GM12874 (cell line): Measurements from ENCODE around the gene GPATCH3.

Experiments used
- CTCF ChIP-seq: IDR thresholded peaks from 2 replicates; pipeline ENCODE4 v1.5.1; 2011; ENCODE audit warnings: low read depth, mild to moderate bottlenecking, control low read depth, low read length, moderate library complexity; ENCODE audit not compliant: insufficient read depth

Gene GPATCH3

GRCh38 chr1:26894263-26894662, 6.0 kb downstream of the GPATCH3 start:
- TF ChIP-seq CTCF, result no peak

GRCh38 chr1:26890467-26890796, 9.8 kb downstream of the GPATCH3 start:
- TF ChIP-seq CTCF, result no peak

DNA sequence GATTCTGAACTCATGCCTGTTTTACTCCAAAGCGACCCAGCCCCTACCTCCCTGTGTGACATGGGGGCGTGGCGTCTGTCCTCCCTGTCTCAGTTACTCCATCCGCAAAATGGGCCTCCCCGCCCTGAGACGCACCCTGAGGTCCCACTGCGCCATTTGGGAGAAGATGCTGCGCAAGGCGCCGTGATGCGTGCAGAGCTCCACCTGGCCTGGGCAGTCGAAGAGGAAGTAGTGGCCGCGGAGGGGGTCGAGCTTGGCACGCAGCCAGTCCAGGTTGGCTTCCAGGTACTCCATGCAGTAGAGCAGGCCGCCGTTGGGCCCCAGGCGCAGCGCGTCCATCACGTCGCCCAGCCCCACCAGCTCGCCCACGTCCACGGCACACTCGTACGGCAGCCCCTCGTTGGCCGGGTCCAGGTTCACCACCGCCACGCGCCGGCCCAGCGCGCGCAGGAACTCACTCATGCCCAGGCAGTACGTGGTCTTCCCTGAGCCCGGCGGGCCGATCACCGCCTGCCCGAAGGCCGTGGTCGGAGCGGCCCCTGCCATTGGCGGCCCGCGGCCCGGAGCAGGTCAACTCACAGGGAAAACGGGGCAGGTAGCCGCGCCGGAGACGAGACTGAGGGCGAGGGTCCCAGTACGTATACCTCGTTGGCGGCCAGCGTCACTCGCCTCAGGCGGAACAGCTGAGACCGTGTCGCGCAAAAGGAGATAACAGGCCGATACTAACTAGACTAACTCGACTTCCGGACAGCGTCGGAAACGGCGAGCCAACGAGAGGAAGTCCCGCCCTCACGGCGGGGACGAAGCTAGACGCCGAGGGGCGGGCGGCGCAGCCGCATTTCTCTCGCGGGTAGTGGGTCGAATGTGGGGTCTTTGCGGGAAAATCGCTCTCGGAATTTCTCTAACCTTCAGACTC, 10.5 kb downstream of the GPATCH3 start, which contains the start of gene GPN2:
GPN2 (minus strand) TSS at position 733 of the 916 bp plus-strand sequence; CDS start at position 546, 187 bp downstream.
- no peak for TF ChIP-seq CTCF

GRCh38 chr1:26888231-26888630, 12.0 kb downstream of the GPATCH3 start:
- TF ChIP-seq CTCF, result no peak

- TF ChIP-seq CTCF, result no peak; the same call in 1 of the 2 replicates
Observed at GRCh38 chr1:26887125-26887524, 13.1 kb downstream of the GPATCH3 start.

GRCh38 chr1:26882696-26883463, 17.4 kb downstream of the GPATCH3 start:
- no peak for TF ChIP-seq CTCF

- TF ChIP-seq CTCF, result no peak
Observed at GRCh38 chr1:26879793-26880192, 20.5 kb downstream of the GPATCH3 start.
